ENCODE measurements around the gene PEAK1. TPM values are rescaled to one million over a fixed set of nuclear protein-coding genes. Genes with fewer than 3 reads are reported as not detected.

The PEAK1 gene, protein sequence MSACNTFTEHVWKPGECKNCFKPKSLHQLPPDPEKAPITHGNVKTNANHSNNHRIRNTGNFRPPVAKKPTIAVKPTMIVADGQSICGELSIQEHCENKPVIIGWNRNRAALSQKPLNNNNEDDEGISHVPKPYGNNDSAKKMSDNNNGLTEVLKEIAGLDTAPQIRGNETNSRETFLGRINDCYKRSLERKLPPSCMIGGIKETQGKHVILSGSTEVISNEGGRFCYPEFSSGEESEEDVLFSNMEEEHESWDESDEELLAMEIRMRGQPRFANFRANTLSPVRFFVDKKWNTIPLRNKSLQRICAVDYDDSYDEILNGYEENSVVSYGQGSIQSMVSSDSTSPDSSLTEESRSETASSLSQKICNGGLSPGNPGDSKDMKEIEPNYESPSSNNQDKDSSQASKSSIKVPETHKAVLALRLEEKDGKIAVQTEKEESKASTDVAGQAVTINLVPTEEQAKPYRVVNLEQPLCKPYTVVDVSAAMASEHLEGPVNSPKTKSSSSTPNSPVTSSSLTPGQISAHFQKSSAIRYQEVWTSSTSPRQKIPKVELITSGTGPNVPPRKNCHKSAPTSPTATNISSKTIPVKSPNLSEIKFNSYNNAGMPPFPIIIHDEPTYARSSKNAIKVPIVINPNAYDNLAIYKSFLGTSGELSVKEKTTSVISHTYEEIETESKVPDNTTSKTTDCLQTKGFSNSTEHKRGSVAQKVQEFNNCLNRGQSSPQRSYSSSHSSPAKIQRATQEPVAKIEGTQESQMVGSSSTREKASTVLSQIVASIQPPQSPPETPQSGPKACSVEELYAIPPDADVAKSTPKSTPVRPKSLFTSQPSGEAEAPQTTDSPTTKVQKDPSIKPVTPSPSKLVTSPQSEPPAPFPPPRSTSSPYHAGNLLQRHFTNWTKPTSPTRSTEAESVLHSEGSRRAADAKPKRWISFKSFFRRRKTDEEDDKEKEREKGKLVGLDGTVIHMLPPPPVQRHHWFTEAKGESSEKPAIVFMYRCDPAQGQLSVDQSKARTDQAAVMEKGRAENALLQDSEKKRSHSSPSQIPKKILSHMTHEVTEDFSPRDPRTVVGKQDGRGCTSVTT (N-terminal part only)
- total RNA-seq (2013; cell fraction: nucleolus; rRNA removed): 139 and 140 TPM in 2 replicates
- total RNA-seq (2014; rRNA removed) (13.6 TPM in 2 replicates), total RNA-seq (2014; rRNA removed; fragmentation: Illumina TruSeq; extraction: Trizol) (15.7 and 17.3 TPM in 2 replicates), total RNA-seq (2021) (23.1 and 24.2 TPM in 2 replicates), polyA plus RNA-seq (2011; rRNA removed) (18.0 and 18.1 TPM in 2 replicates), polyA plus RNA-seq (2014; fragmentation: Illumina TruSeq; extraction: Trizol) (15.0 and 15.1 TPM in 2 replicates), polyA plus RNA-seq (2014; fragmentation: Nextera tagmentation; extraction: Ambion mirVana) (1 to 10 TPM in 1 of 2 experiments, under 1 TPM in 1; 0.62 to 1.1 TPM), polyA plus RNA-seq (2014; rRNA removed) (8.8 and 11.9 TPM in 2 replicates), polyA plus RNA-seq (2016; fragmentation: Nextera tagmentation; extraction: Ambion mirVana) (1 to 10 TPM; 3.2 to 3.9 TPM), polyA minus RNA-seq (2011; rRNA and poly(A)+ RNA removed) (41.3 and 42.9 TPM in 2 replicates), Bru-seq, nascent RNA (percentile 73 among the genes with signal in this experiment), BruChase-seq, experiment 1, labeled RNA remaining after a 6-hour chase (percentile 72 among the genes with signal in this experiment), BruChase-seq, experiment 2, labeled RNA remaining after a 2-hour chase (percentile 77 among the genes with signal in this experiment)
- 4.0 TPM for polyA plus RNA-seq (2011; ENCODE audit: low read depth)
- polyA plus RNA-seq (2011; cell fraction: cytosol; rRNA removed): 12.7 and 15.1 TPM in 2 replicates
- 24.4 and 24.7 TPM in 2 replicates for polyA plus RNA-seq (2011; cell fraction: nucleus; rRNA removed)
- 5.5 and 5.9 TPM in 2 replicates for polyA plus RNA-seq (2012)
- 16.3 and 20.1 TPM in 2 replicates for polyA minus RNA-seq (2011; cell fraction: cytosol; rRNA and poly(A)+ RNA removed)
- polyA minus RNA-seq (2011; cell fraction: nucleus; rRNA and poly(A)+ RNA removed): 25.4 and 47.7 TPM in 2 replicates
- long read RNA-seq, experiment 1, partial matches to known transcripts: 0 of 1 reads
- long read RNA-seq, experiment 1, other reads (novel, unspliced or antisense): 1 of 1 reads
- long read RNA-seq, experiment 2, partial matches to known transcripts: 0 of 12 reads
- long read RNA-seq, experiment 2, other reads (novel, unspliced or antisense): 12 of 12 reads

DNA sequence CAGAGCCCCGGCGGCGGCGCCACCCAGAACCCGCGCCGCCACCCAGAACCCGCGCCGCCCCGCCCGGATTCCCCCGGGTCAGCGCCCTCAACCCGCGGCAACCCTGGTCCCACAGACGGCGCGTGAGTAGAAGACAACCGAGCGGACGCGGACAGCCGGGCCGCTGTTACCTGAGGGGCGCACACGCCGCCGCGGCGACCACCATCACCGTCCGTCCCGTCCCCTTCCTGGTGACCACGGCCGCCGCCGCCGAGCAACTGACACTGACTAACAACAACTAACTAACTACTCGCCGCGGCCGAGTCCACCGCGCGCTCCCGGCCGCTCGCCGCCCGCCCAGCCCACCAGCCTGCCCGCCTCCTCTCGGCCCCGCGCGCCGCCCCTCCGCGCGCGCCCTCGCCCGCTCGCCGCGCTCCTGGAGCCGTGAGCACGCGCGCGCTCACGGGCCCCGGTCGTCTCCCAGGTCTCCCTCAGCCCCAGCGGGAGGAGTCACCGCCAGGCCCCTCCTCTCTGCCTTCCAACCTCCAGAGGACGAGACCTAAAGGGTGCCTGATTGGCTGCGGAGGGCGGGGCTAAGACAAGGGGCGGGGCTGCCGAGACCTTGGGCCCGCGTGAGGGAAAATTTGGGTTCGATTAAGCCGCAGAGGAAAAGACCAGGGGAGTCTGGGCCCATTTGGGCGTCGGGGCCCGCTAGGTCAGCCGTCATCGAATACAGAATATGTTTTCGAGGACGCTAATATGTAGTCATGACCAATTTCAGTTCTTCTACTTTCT lies at the start of gene PEAK1:
Gene PEAK1, minus strand, starts transcription at position 269 of the 774 bp plus-strand sequence. CDS start 238,178 bp downstream, outside the sequence.
- peak within 1 kb of the TSS; percentile 98 for H3K27ac ChIP-seq (ENCODE audit: control insufficient read depth, insufficient read depth)
- 2% methylated on average over 74 of the region's 92 CpGs for WGBS (ENCODE audit: insufficient coverage, insufficient replicate concordance, low lambda C conversion rate, missing lambda C conversion rate)
- H3K4me1 ChIP-seq (ENCODE audit: control insufficient read depth, insufficient read depth, low read length): no peaks in the 10 kb centered on the region; the same call in 1 of the 2 replicates
- peak within 1 kb of the TSS; percentile 89 for H3K4me2 ChIP-seq (ENCODE audit: control insufficient read depth, insufficient read depth)
- peak within 1 kb of the TSS; percentile 84 for H3K4me3 ChIP-seq
- no TSS peak for BruUV-seq (replicated peaks)
- intact Hi-C loops (cut with micrococcal nuclease; ENCODE audit: unreplicated experiment): loop anchor here (2.0 kb wide), 1 partner anchor 237 kb away; no protein-coding TSS in a partner anchor
- ATAC-seq (peak; percentile 93), DNase-seq (ENCODE audit: low read depth, low spot score) (peak; percentile 86), FAIRE-seq (no peak)
- ChIA-PET CTCF (interaction anchor here (1.9 kb wide), 1 partner anchor 10 kb away, joined by 13 read pairs; no protein-coding TSS in a partner anchor), POLR2A (interaction anchor here (1.0 to 3.3 kb wide), 3 partner anchors 9 to 21 kb away, joined by 4 to 20 read pairs (median 11); no protein-coding TSS in a partner anchor), RAD21 (ENCODE audit: unreplicated experiment) (interaction anchor here (1.0 to 4.2 kb wide), 11 partner anchors 17 to 301 kb away, joined by 3 to 55 read pairs (median 5); no protein-coding TSS in a partner anchor), SMC1A (ENCODE audit: uncharacterized antibody, unreplicated experiment) (interaction anchor here (0.7 to 7.6 kb wide), 7 partner anchors 10 to 239 kb away, joined by 3 to 107 read pairs (median 15); no protein-coding TSS in a partner anchor)
- peaks cover 59% of the 10 kb centered on the region for H3K79me2 ChIP-seq (ENCODE audit: control insufficient read depth, insufficient read depth, low read length)
- H4K20me1 ChIP-seq (ENCODE audit: control insufficient read depth, insufficient read depth): no peaks in the 10 kb centered on the region
- peak within 1 kb of the TSS; percentile 98 for H2AFZ ChIP-seq (ENCODE audit: control insufficient read depth, low read depth, low read length)
- H3K9ac ChIP-seq (ENCODE audit: control insufficient read depth, insufficient read depth, low read length): peak within 1 kb of the TSS; percentile 95
- no peaks in the 10 kb centered on the region for H3K36me3 ChIP-seq (ENCODE audit: control insufficient read depth in 2 of 2, insufficient read depth in 2 of 2, low read length in 1 of 2)
- in situ Hi-C loops (cut with MboI): no loop called here
- H3K27me3 ChIP-seq (replicated peaks in 1 of 2; ENCODE audit: control insufficient read depth in 2 of 2, insufficient read depth in 2 of 2, low read length in 1 of 2): no peaks in the 10 kb centered on the region
- no peaks in the 10 kb centered on the region for H3K9me3 ChIP-seq (replicated peaks; ENCODE audit: control insufficient read depth, insufficient read depth, low read length)
- peak; percentile 87 for TF ChIP-seq GATAD2B (conservative IDR thresholded peaks at IDR 0.05; ENCODE audit: low read depth)
- TF ChIP-seq, protein P1, sequence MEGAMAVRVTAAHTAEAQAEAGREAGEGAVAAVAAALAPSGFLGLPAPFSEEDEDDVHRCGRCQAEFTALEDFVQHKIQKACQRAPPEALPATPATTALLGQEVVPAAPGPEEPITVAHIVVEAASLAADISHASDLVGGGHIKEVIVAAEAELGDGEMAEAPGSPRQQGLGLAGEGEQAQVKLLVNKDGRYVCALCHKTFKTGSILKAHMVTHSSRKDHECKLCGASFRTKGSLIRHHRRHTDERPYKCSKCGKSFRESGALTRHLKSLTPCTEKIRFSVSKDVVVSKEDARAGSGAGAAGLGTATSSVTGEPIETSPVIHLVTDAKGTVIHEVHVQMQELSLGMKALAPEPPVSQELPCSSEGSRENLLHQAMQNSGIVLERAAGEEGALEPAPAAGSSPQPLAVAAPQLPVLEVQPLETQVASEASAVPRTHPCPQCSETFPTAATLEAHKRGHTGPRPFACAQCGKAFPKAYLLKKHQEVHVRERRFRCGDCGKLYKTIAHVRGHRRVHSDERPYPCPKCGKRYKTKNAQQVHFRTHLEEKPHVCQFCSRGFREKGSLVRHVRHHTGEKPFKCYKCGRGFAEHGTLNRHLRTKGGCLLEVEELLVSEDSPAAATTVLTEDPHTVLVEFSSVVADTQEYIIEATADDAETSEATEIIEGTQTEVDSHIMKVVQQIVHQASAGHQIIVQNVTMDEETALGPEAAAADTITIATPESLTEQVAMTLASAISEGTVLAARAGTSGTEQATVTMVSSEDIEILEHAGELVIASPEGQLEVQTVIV (IDR thresholded peaks at IDR 0.05; ENCODE audit: borderline replicate concordance, partially characterized antibody): no peak
- TF ChIP-seq ZNF384 (IDR thresholded peaks at IDR 0.05; ENCODE audit: borderline replicate concordance, low read depth, low read length): no peak
- peak; percentile 91 for TF ChIP-seq POLR2A (IDR thresholded peaks at IDR 0.05; ENCODE audit: low read depth, low read length)
- peak; percentile 70; the same call in 1 of the 2 replicates for TF ChIP-seq RB1 (IDR thresholded peaks at IDR 0.05; ENCODE audit: borderline replicate concordance)
- TF ChIP-seq RELA (IDR thresholded peaks at IDR 0.05; ENCODE audit: borderline replicate concordance, partially characterized antibody): no peak
- TF ChIP-seq TBL1XR1 (IDR thresholded peaks at IDR 0.05; ENCODE audit: low read depth, low read length): no peak
- peak; percentile 73; the same call in 1 of the 2 replicates for TF ChIP-seq ASH2L (IDR thresholded peaks at IDR 0.05; ENCODE audit: borderline replicate concordance, low read depth)
- peak; percentile 90 for TF ChIP-seq SMARCA5 (IDR thresholded peaks at IDR 0.05)
- TF ChIP-seq IRF5 (IDR thresholded peaks at IDR 0.05; ENCODE audit: borderline replicate concordance): no peak
- peak; percentile 61 for TF ChIP-seq IKZF1 (conservative IDR thresholded peaks at IDR 0.05)

Measured in GM12878 (cell line).